ENCODE results near the gene TENT5A. TPM values are rescaled to one million over a fixed set of nuclear protein-coding genes. Genes with fewer than 3 reads are reported as not detected.
A peak's percentile ranks its signal among the peaks of the same experiment; 100 is the strongest.
"Not testable (repeated sequence)": the region's sequence is repeated elsewhere in the genome, so short reads cannot be mapped to it uniquely, and the experiment has no call there.

TENT5A gene
- total RNA-seq, 1 experiment from 2014 or later: 16.4 TPM

- Histone ChIP-seq H3K36me3 (no peaks in the 10 kb centered on the region), H3K4me3 (no peak overlapping the region), H3K27me3 (no peaks in the 10 kb centered on the region), H3K9me3 (no peaks in the 10 kb centered on the region)
- no peak for DNase-seq
These were observed 25.2 kb upstream of the TENT5A start for GRCh38 chr6:81777586-81778268.

- H3K9me3 ChIP-seq, H3K36me3 ChIP-seq, DNase-seq: not testable (repeated sequence)
These were observed 23.7 kb upstream of the TENT5A start for GRCh38 chr6:81776219-81776618.

GRCh38 chr6:81774542-81774941, 22.1 kb upstream of the TENT5A start:
- no peak for DNase-seq
- Histone ChIP-seq H3K27me3 (no peaks in the 10 kb centered on the region), H3K9me3 (no peaks in the 10 kb centered on the region), H3K4me3 (no peak overlapping the region), H3K36me3 (no peaks in the 10 kb centered on the region)

More at GRCh38 chr6:81776219-81776618, 23.7 kb upstream of the TENT5A start:
- not testable (repeated sequence) for H3K4me3 ChIP-seq, H3K27me3 ChIP-seq

- no peak for DNase-seq
- no peaks in the 10 kb centered on the region for H3K9me3 ChIP-seq
- no peaks in the 10 kb centered on the region for H3K36me3 ChIP-seq
- H3K4me3 ChIP-seq: no peak overlapping the region
- no peaks in the 10 kb centered on the region for H3K27me3 ChIP-seq
These were observed 21.4 kb upstream of the TENT5A start for GRCh38 chr6:81773887-81774286.

- no peak for DNase-seq
- H3K36me3 ChIP-seq: no peaks in the 10 kb centered on the region
- H3K27me3 ChIP-seq: no peaks in the 10 kb centered on the region
- H3K9me3 ChIP-seq: no peaks in the 10 kb centered on the region
- H3K4me3 ChIP-seq: no peak overlapping the region
These were observed 20.3 kb upstream of the TENT5A start for GRCh38 chr6:81772741-81773140.

- Histone ChIP-seq H3K9me3 (no peaks in the 10 kb centered on the region), H3K4me3 (no peak overlapping the region), H3K27me3 (no peaks in the 10 kb centered on the region), H3K36me3 (no peaks in the 10 kb centered on the region)
- DNase-seq: no peak
These were observed 18.6 kb upstream of the TENT5A start for GRCh38 chr6:81771097-81771496.

GRCh38 chr6:81770381-81770780, 17.9 kb upstream of the TENT5A start:
- H3K36me3 ChIP-seq: no peaks in the 10 kb centered on the region
- DNase-seq: no peak
- no peaks in the 10 kb centered on the region for H3K9me3 ChIP-seq
- H3K4me3 ChIP-seq: no peak overlapping the region
- H3K27me3 ChIP-seq: no peaks in the 10 kb centered on the region

GRCh38 chr6:81769824-81770223, 17.3 kb upstream of the TENT5A start:
- DNase-seq: peak; percentile 15
- Histone ChIP-seq H3K36me3 (no peaks in the 10 kb centered on the region), H3K4me3 (no peak overlapping the region), H3K9me3 (no peaks in the 10 kb centered on the region), H3K27me3 (no peaks in the 10 kb centered on the region)

GRCh38 chr6:81768150-81768942, 15.9 kb upstream of the TENT5A start:
- Histone ChIP-seq H3K27me3 (no peaks in the 10 kb centered on the region), H3K9me3 (no peaks in the 10 kb centered on the region), H3K4me3 (no peak overlapping the region), H3K36me3 (no peaks in the 10 kb centered on the region)
- no peak for DNase-seq

GRCh38 chr6:81767163-81767891, 14.8 kb upstream of the TENT5A start:
- Histone ChIP-seq H3K27me3 (no peaks in the 10 kb centered on the region), H3K4me3 (no peak overlapping the region), H3K9me3 (no peaks in the 10 kb centered on the region), H3K36me3 (no peaks in the 10 kb centered on the region)
- no peak for DNase-seq

- no peaks in the 10 kb centered on the region for H3K36me3 ChIP-seq
- H3K27me3 ChIP-seq: no peaks in the 10 kb centered on the region
- no peak overlapping the region for H3K4me3 ChIP-seq
- no peaks in the 10 kb centered on the region for H3K9me3 ChIP-seq
- no peak for DNase-seq
These were observed 14.1 kb upstream of the TENT5A start for GRCh38 chr6:81766482-81767069.

- Histone ChIP-seq H3K4me3 (no peak overlapping the region), H3K9me3 (no peaks in the 10 kb centered on the region), H3K27me3 (no peaks in the 10 kb centered on the region), H3K36me3 (no peaks in the 10 kb centered on the region)
- DNase-seq: no peak
These were observed 12.1 kb upstream of the TENT5A start for GRCh38 chr6:81764531-81764930.

GRCh38 chr6:81763968-81764367, 11.5 kb upstream of the TENT5A start:
- no peak for DNase-seq
- no peak overlapping the region for H3K4me3 ChIP-seq
- no peaks in the 10 kb centered on the region for H3K36me3 ChIP-seq
- no peaks in the 10 kb centered on the region for H3K9me3 ChIP-seq
- no peaks in the 10 kb centered on the region for H3K27me3 ChIP-seq

- Histone ChIP-seq H3K4me3 (no peak overlapping the region), H3K9me3 (no peaks in the 10 kb centered on the region), H3K36me3 (no peaks in the 10 kb centered on the region), H3K27me3 (no peaks in the 10 kb centered on the region)
- DNase-seq: no peak
These were observed 10.6 kb upstream of the TENT5A start for GRCh38 chr6:81763051-81763450.

GRCh38 chr6:81762606-81763005, 10.1 kb upstream of the TENT5A start:
- no peaks in the 10 kb centered on the region for H3K27me3 ChIP-seq
- no peaks in the 10 kb centered on the region for H3K36me3 ChIP-seq
- no peaks in the 10 kb centered on the region for H3K9me3 ChIP-seq
- no peak for DNase-seq
- no peak overlapping the region for H3K4me3 ChIP-seq

GRCh38 chr6:81762132-81762531, 9.7 kb upstream of the TENT5A start:
- no peaks in the 10 kb centered on the region for H3K36me3 ChIP-seq
- DNase-seq: no peak
- H3K4me3 ChIP-seq: no peak overlapping the region
- H3K27me3 ChIP-seq: no peaks in the 10 kb centered on the region
- H3K9me3 ChIP-seq: no peaks in the 10 kb centered on the region

GRCh38 chr6:81761197-81761596, 8.7 kb upstream of the TENT5A start:
- H3K36me3 ChIP-seq: no peaks in the 10 kb centered on the region
- H3K27me3 ChIP-seq: no peaks in the 10 kb centered on the region
- DNase-seq: no peak
- no peaks in the 10 kb centered on the region for H3K9me3 ChIP-seq
- no peak overlapping the region for H3K4me3 ChIP-seq

All from MG63 (cell line).